ENCODE results near the gene MAP4K3.

Gene MAP4K3

DNA sequence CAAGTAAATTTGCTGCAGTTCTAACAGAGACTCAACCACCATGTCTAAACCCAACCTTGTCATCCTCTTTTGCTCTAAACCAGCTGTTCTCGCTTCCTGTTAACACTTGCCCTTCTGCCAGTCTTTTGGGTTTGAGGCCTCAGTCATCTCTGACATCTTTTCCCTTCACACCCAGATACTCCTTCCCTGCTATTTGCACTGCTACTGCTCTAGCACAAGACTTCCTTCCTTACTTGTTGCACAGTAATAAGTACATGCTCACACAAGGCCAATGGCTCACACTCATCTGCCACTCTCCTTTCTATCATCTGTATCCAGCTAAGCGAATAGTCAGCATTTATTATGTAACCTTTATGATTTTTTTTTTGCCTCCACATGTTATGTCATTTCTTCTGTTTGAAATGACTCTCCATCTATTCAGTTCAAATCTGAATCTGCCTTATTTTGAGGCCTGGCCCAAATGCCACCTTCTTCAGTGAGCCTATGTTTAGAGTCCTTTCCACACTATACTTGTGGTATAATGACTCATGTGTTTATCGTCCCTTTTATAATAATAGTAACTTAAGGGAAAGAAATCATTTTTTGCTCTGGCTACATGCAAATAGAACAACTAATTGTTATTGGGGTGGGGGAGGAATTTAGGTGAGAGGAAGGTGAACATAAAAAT, 170.8 kb downstream of the MAP4K3 start:
- ChIA-PET CTCF (no interaction called here), POLR2A (no interaction called here)
- TF ChIP-seq FOXK2 (IDR thresholded peaks at IDR 0.05) (no peak), CTBP1 (IDR thresholded peaks at IDR 0.05; ENCODE audit: borderline replicate concordance) (no peak), SUZ12 (IDR thresholded peaks at IDR 0.05) (no peak), FOXA1 (IDR thresholded peaks at IDR 0.05) (no peak), SP1 (IDR thresholded peaks at IDR 0.05) (no peak), ELF4 (IDR thresholded peaks at IDR 0.05) (no peak), ARNT (IDR thresholded peaks at IDR 0.05) (no peak), HDGF (IDR thresholded peaks at IDR 0.05; ENCODE audit: borderline replicate concordance) (no peak), NFRKB (IDR thresholded peaks at IDR 0.05) (no peak), FOXM1 (IDR thresholded peaks at IDR 0.05; ENCODE audit: borderline replicate concordance) (no peak), L3MBTL2 (conservative IDR thresholded peaks at IDR 0.05) (no peak), TARDBP (IDR thresholded peaks at IDR 0.05) (no peak), BHLHE40 (IDR thresholded peaks at IDR 0.05; ENCODE audit: borderline replicate concordance) (no peak), ZNF384 (IDR thresholded peaks at IDR 0.05) (no peak), LEF1 (IDR thresholded peaks at IDR 0.05; ENCODE audit: borderline replicate concordance) (no peak)
- TF ChIP-seq, protein P1, sequence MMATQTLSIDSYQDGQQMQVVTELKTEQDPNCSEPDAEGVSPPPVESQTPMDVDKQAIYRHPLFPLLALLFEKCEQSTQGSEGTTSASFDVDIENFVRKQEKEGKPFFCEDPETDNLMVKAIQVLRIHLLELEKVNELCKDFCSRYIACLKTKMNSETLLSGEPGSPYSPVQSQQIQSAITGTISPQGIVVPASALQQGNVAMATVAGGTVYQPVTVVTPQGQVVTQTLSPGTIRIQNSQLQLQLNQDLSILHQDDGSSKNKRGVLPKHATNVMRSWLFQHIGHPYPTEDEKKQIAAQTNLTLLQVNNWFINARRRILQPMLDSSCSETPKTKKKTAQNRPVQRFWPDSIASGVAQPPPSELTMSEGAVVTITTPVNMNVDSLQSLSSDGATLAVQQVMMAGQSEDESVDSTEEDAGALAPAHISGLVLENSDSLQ (IDR thresholded peaks at IDR 0.05) = no peak
- DNase-seq (ENCODE audit: extremely low spot score) = no peak

DNA sequence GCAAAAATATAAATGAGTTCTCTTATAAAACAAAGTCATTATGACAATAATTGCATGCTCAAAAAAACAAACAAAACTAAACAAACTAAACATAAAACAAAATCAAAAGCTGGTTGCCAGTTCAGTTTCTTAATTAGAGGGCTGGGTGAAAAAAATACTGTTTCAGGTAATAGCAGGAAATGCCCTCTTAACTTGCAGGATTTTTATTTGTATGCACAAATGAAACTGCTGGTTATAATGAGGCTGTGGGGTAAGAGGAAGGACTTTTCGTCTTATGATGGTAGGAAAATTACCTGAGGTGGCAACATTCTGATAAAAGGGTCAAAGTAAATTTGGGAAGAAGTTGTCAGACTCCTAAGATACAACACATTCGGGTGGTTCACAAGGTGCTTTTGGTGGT, 171.8 kb downstream of the MAP4K3 start:
- CTCF ChIA-PET = no interaction called here
- no peak for TF ChIP-seq HDGF (IDR thresholded peaks at IDR 0.05; ENCODE audit: borderline replicate concordance)
- TF ChIP-seq L3MBTL2 (conservative IDR thresholded peaks at IDR 0.05) = no peak
- no peak for TF ChIP-seq ARNT (IDR thresholded peaks at IDR 0.05)
- no peak for TF ChIP-seq FOXM1 (IDR thresholded peaks at IDR 0.05; ENCODE audit: borderline replicate concordance)
- no peak for TF ChIP-seq FOXK2 (IDR thresholded peaks at IDR 0.05)
- TF ChIP-seq BHLHE40 (IDR thresholded peaks at IDR 0.05; ENCODE audit: borderline replicate concordance) = no peak
- no peak for TF ChIP-seq LEF1 (IDR thresholded peaks at IDR 0.05; ENCODE audit: borderline replicate concordance)
- TF ChIP-seq ZNF384 (IDR thresholded peaks at IDR 0.05) = no peak
- no peak for TF ChIP-seq TARDBP (IDR thresholded peaks at IDR 0.05)
- no peak for TF ChIP-seq CTBP1 (IDR thresholded peaks at IDR 0.05; ENCODE audit: borderline replicate concordance)
- no peak for TF ChIP-seq SP1 (IDR thresholded peaks at IDR 0.05)
- no peak for TF ChIP-seq NFRKB (IDR thresholded peaks at IDR 0.05)
- TF ChIP-seq, protein P1 (IDR thresholded peaks at IDR 0.05) = no peak
- no peak for TF ChIP-seq SUZ12 (IDR thresholded peaks at IDR 0.05)
- no peak for TF ChIP-seq ELF4 (IDR thresholded peaks at IDR 0.05)
- TF ChIP-seq FOXA1 (IDR thresholded peaks at IDR 0.05) = no peak
- no peak for DNase-seq (ENCODE audit: extremely low spot score)

DNA sequence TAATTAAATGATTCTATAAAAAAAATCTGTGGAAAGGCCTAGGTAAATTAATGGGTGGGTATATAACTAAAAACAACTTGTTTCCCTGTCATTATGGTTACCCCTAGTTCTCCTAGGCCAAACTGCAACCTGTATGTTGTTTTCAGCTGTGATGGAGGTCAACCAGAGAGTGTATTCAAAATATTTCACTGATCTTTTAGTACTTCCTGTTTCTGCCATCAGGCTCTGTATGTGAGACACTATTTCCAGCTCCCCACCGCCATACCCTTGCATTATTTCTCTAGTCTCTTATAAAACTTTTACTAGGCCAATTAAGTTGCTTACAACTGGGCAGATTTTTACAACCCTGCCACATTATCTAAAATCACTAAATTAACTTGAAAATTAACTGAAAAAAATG, 172.4 kb downstream of the MAP4K3 start:
- TF ChIP-seq ELF4 (IDR thresholded peaks at IDR 0.05) = no peak
- no peak for TF ChIP-seq SP1 (IDR thresholded peaks at IDR 0.05)
- TF ChIP-seq ARNT (IDR thresholded peaks at IDR 0.05) = no peak
- TF ChIP-seq NFRKB (IDR thresholded peaks at IDR 0.05) = no peak
- no peak for TF ChIP-seq HDGF (IDR thresholded peaks at IDR 0.05; ENCODE audit: borderline replicate concordance)
- TF ChIP-seq, protein P1 (IDR thresholded peaks at IDR 0.05) = no peak
- no peak for TF ChIP-seq SUZ12 (IDR thresholded peaks at IDR 0.05)
- TF ChIP-seq TARDBP (IDR thresholded peaks at IDR 0.05) = no peak
- no peak for TF ChIP-seq BHLHE40 (IDR thresholded peaks at IDR 0.05; ENCODE audit: borderline replicate concordance)
- no peak for TF ChIP-seq FOXM1 (IDR thresholded peaks at IDR 0.05; ENCODE audit: borderline replicate concordance)
- no peak for TF ChIP-seq FOXA1 (IDR thresholded peaks at IDR 0.05)
- no peak for TF ChIP-seq L3MBTL2 (conservative IDR thresholded peaks at IDR 0.05)
- TF ChIP-seq LEF1 (IDR thresholded peaks at IDR 0.05; ENCODE audit: borderline replicate concordance) = no peak
- TF ChIP-seq ZNF384 (IDR thresholded peaks at IDR 0.05) = no peak
- peak; percentile 11 for DNase-seq (ENCODE audit: extremely low spot score)
- ChIA-PET POLR2A (no interaction called here), CTCF (no interaction called here)

More for the DNA sequence above, 171.8 kb downstream of the MAP4K3 start:
- POLR2A ChIA-PET = no interaction called here

DNA sequence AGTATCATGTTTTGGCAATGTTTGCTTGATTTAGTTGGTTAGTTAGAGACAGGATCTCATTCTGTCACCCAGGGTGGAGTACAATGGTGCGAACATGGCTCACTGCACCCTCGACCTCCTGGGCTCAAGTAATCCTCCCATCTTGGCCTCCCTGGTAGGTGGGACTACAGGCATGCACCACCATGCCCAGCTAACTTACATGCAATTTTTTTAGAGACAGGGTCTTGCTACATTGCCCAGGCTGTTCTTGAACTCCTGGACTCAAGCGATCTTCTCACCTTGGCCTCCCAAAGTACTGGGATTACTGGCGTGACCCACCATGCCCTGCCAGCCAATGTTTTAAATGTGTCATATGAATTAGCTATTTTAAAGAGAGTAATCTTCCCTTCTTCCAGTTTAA, 177.0 kb downstream of the MAP4K3 start:
- TF ChIP-seq L3MBTL2 (conservative IDR thresholded peaks at IDR 0.05) = no peak
- no peak for TF ChIP-seq ZNF384 (IDR thresholded peaks at IDR 0.05)
- TF ChIP-seq FOXM1 (IDR thresholded peaks at IDR 0.05; ENCODE audit: borderline replicate concordance) = no peak
- TF ChIP-seq, protein P1 (IDR thresholded peaks at IDR 0.05) = no peak
- no peak for TF ChIP-seq FOXA1 (IDR thresholded peaks at IDR 0.05)
- TF ChIP-seq BHLHE40 (IDR thresholded peaks at IDR 0.05; ENCODE audit: borderline replicate concordance) = no peak
- TF ChIP-seq CTBP1 (IDR thresholded peaks at IDR 0.05; ENCODE audit: borderline replicate concordance) = no peak
- no peak for TF ChIP-seq ARNT (IDR thresholded peaks at IDR 0.05)
- no peak for TF ChIP-seq LEF1 (IDR thresholded peaks at IDR 0.05; ENCODE audit: borderline replicate concordance)
- TF ChIP-seq SP1 (IDR thresholded peaks at IDR 0.05) = no peak
- TF ChIP-seq SUZ12 (IDR thresholded peaks at IDR 0.05) = no peak
- no peak for TF ChIP-seq NFRKB (IDR thresholded peaks at IDR 0.05)
- no peak for TF ChIP-seq FOXK2 (IDR thresholded peaks at IDR 0.05)
- no peak for TF ChIP-seq ELF4 (IDR thresholded peaks at IDR 0.05)
- no peak for TF ChIP-seq TARDBP (IDR thresholded peaks at IDR 0.05)
- TF ChIP-seq HDGF (IDR thresholded peaks at IDR 0.05; ENCODE audit: borderline replicate concordance) = no peak
- POLR2A ChIA-PET = no interaction called here
- CTCF ChIA-PET = no interaction called here
- no peak for DNase-seq (ENCODE audit: extremely low spot score)

DNA sequence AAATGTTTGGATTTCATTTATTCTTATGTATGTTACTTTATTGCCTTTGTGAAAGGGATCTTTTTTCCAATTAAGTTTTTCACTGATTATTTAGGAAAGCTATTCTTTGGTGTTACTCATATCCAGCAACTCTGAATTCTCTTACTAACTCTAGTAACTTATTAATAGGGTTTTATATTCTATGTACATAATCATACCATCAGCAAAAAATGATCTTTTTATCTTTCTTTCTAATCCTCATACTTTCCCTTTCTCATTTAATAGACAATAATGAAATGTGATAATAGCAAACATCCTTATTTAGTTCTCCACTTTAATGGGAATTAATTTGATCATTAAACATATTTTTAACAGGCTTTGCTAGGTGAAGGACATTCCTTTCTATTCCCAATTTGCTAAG, 181.0 kb downstream of the MAP4K3 start:
- CTCF ChIA-PET = no interaction called here
- POLR2A ChIA-PET = no interaction called here
- no peak for DNase-seq (ENCODE audit: extremely low spot score)
- TF ChIP-seq CTBP1 (IDR thresholded peaks at IDR 0.05; ENCODE audit: borderline replicate concordance) (no peak), HDGF (IDR thresholded peaks at IDR 0.05; ENCODE audit: borderline replicate concordance) (no peak), FOXA1 (IDR thresholded peaks at IDR 0.05) (no peak), SP1 (IDR thresholded peaks at IDR 0.05) (no peak), BHLHE40 (IDR thresholded peaks at IDR 0.05; ENCODE audit: borderline replicate concordance) (no peak), LEF1 (IDR thresholded peaks at IDR 0.05; ENCODE audit: borderline replicate concordance) (no peak), SUZ12 (IDR thresholded peaks at IDR 0.05) (no peak), FOXK2 (IDR thresholded peaks at IDR 0.05) (no peak), TARDBP (IDR thresholded peaks at IDR 0.05) (no peak), L3MBTL2 (conservative IDR thresholded peaks at IDR 0.05) (no peak), ELF4 (IDR thresholded peaks at IDR 0.05) (no peak), FOXM1 (IDR thresholded peaks at IDR 0.05; ENCODE audit: borderline replicate concordance) (no peak), ZNF384 (IDR thresholded peaks at IDR 0.05) (no peak), NFRKB (IDR thresholded peaks at IDR 0.05) (no peak), ARNT (IDR thresholded peaks at IDR 0.05) (no peak)
- TF ChIP-seq, protein P1 (IDR thresholded peaks at IDR 0.05) = no peak
